ENCODE measurements around the gene LRCH1. TPM values are rescaled to one million over a fixed set of nuclear protein-coding genes. Genes with fewer than 3 reads are reported as not detected.

LRCH1 gene
- total RNA-seq, 4 donors from 2014 or later, result 13.6 to 29.7 (median 18.5) TPM

- no peak overlapping the region for H3K4me3 ChIP-seq
- no peaks in the 10 kb centered on the region for H3K27me3 ChIP-seq
- no peak for DNase-seq
- no peaks in the 10 kb centered on the region for H3K4me1 ChIP-seq
- no peaks in the 10 kb centered on the region for H3K36me3 ChIP-seq
- H3K9me3 ChIP-seq, result no peaks in the 10 kb centered on the region
- TF ChIP-seq CTCF (IDR thresholded peaks at IDR 0.05), result no peak
- H3K27ac ChIP-seq, result no peak overlapping the region
These were observed 23.6 kb upstream of the LRCH1 start for GRCh38 chr13:46529216-46529919.

- H3K27me3 ChIP-seq, result no peaks in the 10 kb centered on the region
- TF ChIP-seq CTCF (IDR thresholded peaks at IDR 0.05), result no peak
- no peak for TF ChIP-seq POLR2A (IDR thresholded peaks at IDR 0.05)
- no peak for DNase-seq
- H3K4me1 ChIP-seq, result no peaks in the 10 kb centered on the region
- no peaks in the 10 kb centered on the region for H3K9me3 ChIP-seq
- H3K36me3 ChIP-seq, result no peaks in the 10 kb centered on the region
- H3K27ac ChIP-seq, result no peak overlapping the region
- no peak overlapping the region for H3K4me3 ChIP-seq
These were observed 22.7 kb upstream of the LRCH1 start for GRCh38 chr13:46530084-46530935.

- TF ChIP-seq POLR2A (IDR thresholded peaks at IDR 0.05) (no peak), CTCF (IDR thresholded peaks at IDR 0.05) (no peak)
- Histone ChIP-seq H3K36me3 (no peaks in the 10 kb centered on the region), H3K27ac (no peak overlapping the region), H3K4me1 (no peaks in the 10 kb centered on the region), H3K4me3 (no peak overlapping the region), H3K9me3 (no peaks in the 10 kb centered on the region), H3K27me3 (no peaks in the 10 kb centered on the region)
- DNase-seq, result no peak
These were observed 21.0 kb upstream of the LRCH1 start for GRCh38 chr13:46531953-46532352.

- Histone ChIP-seq H3K27ac (no peak overlapping the region), H3K9me3 (no peaks in the 10 kb centered on the region), H3K4me3 (no peak overlapping the region), H3K4me1 (no peaks in the 10 kb centered on the region), H3K27me3 (no peaks in the 10 kb centered on the region), H3K36me3 (no peaks in the 10 kb centered on the region)
- no peak for DNase-seq
- no peak for TF ChIP-seq POLR2A (IDR thresholded peaks at IDR 0.05)
- TF ChIP-seq CTCF (IDR thresholded peaks at IDR 0.05), result no peak
These were observed 18.0 kb upstream of the LRCH1 start for GRCh38 chr13:46535002-46535401.

- H3K36me3 ChIP-seq, result no peaks in the 10 kb centered on the region
- TF ChIP-seq POLR2A (IDR thresholded peaks at IDR 0.05) (no peak), CTCF (IDR thresholded peaks at IDR 0.05) (no peak)
These were observed 17.1 kb upstream of the LRCH1 start for GRCh38 chr13:46535825-46536224.

More at GRCh38 chr13:46535825-46536224, 17.1 kb upstream of the LRCH1 start:
- H3K4me3 ChIP-seq, result no peak overlapping the region
- H3K4me1 ChIP-seq, result no peaks in the 10 kb centered on the region
- H3K27me3 ChIP-seq, result no peaks in the 10 kb centered on the region
- DNase-seq, result no peak
- H3K27ac ChIP-seq, result no peak overlapping the region
- no peaks in the 10 kb centered on the region for H3K9me3 ChIP-seq
